ENCODE results near the gene CEP112. TPM values are rescaled to one million over a fixed set of nuclear protein-coding genes. Genes with fewer than 3 reads are reported as not detected.

Gene CEP112
- total RNA-seq, 1 donor from 2014 or later, result 20.1 TPM

DNA sequence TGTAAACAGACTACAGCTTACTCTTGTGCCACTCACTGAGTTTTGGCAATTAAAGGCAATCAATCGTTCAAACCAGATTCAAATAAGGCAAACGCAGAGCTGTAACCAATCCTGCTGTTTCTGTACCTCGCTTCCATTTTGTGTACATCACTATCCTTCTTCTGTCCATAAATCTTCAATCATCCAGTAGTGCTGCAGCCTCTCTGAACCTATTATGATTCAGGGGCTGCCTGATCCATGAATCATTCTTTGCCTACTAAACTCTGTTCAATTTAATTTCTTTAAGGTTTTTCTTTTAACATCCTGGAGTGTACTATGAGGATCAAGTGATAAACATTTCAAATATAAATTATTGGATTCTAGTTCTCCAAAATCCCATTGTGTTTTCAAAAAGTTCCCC is 93.9 kb downstream of the CEP112 start:
- intact Hi-C loops (cut with DNase I), result no loop called here
- H3K4me3 ChIP-seq, result no peak overlapping the region
- H3K36me3 ChIP-seq, result no peaks in the 10 kb centered on the region
- TF ChIP-seq POLR2AphosphoS5 (IDR thresholded peaks at IDR 0.05; ENCODE audit: insufficient read depth in 1 of 2, low read depth in 1 of 2) (no peak), POLR2A (IDR thresholded peaks at IDR 0.05) (no peak)
- TF ChIP-seq, protein P1, sequence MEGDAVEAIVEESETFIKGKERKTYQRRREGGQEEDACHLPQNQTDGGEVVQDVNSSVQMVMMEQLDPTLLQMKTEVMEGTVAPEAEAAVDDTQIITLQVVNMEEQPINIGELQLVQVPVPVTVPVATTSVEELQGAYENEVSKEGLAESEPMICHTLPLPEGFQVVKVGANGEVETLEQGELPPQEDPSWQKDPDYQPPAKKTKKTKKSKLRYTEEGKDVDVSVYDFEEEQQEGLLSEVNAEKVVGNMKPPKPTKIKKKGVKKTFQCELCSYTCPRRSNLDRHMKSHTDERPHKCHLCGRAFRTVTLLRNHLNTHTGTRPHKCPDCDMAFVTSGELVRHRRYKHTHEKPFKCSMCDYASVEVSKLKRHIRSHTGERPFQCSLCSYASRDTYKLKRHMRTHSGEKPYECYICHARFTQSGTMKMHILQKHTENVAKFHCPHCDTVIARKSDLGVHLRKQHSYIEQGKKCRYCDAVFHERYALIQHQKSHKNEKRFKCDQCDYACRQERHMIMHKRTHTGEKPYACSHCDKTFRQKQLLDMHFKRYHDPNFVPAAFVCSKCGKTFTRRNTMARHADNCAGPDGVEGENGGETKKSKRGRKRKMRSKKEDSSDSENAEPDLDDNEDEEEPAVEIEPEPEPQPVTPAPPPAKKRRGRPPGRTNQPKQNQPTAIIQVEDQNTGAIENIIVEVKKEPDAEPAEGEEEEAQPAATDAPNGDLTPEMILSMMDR (IDR thresholded peaks at IDR 0.05), result no peak
- no peaks in the 10 kb centered on the region for H3K27me3 ChIP-seq
- no peaks in the 10 kb centered on the region for H3K9me3 ChIP-seq
- H3K4me1 ChIP-seq, result no peaks in the 10 kb centered on the region
- H3K27ac ChIP-seq, result no peak overlapping the region
- DNase-seq (ENCODE audit: extremely low spot score in 2 of 2), result no peak

DNA sequence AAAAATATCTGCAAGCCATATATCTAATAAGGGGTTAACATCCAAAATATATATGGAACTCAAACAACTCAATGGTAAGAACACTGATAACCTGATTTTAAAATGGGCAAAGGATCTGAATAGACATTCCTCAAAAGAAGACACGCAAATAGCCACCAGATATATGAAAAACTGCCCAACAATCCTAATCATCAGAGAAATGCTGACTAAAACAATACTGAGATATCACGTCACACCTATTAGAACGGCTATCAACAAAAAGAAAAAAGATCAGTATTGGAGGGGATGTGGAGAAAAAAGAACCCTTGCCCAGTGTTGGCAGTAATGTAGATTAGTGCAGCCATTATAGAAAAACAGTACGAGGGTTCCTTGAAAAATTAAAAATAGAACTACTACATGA is 97.2 kb downstream of the CEP112 start:
- TF ChIP-seq POLR2A (IDR thresholded peaks at IDR 0.05) (no peak), POLR2AphosphoS5 (IDR thresholded peaks at IDR 0.05; ENCODE audit: insufficient read depth in 1 of 2, low read depth in 1 of 2) (no peak)
- TF ChIP-seq, protein P1 (IDR thresholded peaks at IDR 0.05), result no peak

DNA sequence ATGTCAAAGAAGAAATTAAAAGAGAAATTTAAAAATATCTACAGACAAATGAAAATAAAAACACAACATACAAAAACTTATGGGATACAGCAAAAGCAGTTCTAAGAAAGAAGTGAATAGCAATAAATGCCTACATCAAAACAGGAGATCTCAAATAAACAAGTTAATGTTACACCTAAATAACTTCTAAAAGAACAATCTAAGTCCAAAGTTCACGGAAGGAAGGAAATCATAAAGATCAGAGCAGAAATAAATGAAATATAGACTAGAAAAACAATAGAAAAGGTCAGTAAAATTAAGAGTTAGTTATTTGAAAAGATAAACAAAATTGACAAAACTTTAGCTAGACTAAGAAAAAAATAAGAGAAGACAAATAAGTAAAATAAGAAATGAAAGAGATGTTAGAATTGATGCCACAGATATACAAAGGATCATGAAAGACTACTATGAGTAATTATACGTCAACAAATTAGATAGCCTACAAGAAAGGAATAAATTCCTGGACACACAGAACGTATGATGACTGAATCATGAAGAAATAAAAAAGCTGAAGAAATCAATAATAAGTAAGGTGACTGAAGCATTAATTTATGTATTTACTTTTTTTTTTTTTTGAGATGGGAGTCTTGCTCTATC is 100.4 kb downstream of the CEP112 start:
- Histone ChIP-seq H3K27me3 (no peaks in the 10 kb centered on the region), H3K4me1 (no peaks in the 10 kb centered on the region), H3K27ac (no peak overlapping the region), H3K36me3 (no peaks in the 10 kb centered on the region), H3K9me3 (no peaks in the 10 kb centered on the region), H3K4me3 (no peak overlapping the region)
- TF ChIP-seq POLR2AphosphoS5 (IDR thresholded peaks at IDR 0.05; ENCODE audit: insufficient read depth in 1 of 2, low read depth in 1 of 2), result no peak
- TF ChIP-seq, protein P1 (IDR thresholded peaks at IDR 0.05), result no peak
- TF ChIP-seq POLR2A (IDR thresholded peaks at IDR 0.05), result no peak
- intact Hi-C loops (cut with DNase I), result no loop called here
- no peak for DNase-seq (ENCODE audit: extremely low spot score in 2 of 2)

More for the DNA sequence above, 97.2 kb downstream of the CEP112 start:
- H3K27ac ChIP-seq, result no peak overlapping the region
- no peaks in the 10 kb centered on the region for H3K36me3 ChIP-seq
- H3K4me1 ChIP-seq, result no peaks in the 10 kb centered on the region
- H3K27me3 ChIP-seq, result no peaks in the 10 kb centered on the region
- no peak for DNase-seq (ENCODE audit: extremely low spot score in 2 of 2)
- intact Hi-C loops (cut with DNase I), result no loop called here
- H3K4me3 ChIP-seq, result no peak overlapping the region
- no peaks in the 10 kb centered on the region for H3K9me3 ChIP-seq

DNA sequence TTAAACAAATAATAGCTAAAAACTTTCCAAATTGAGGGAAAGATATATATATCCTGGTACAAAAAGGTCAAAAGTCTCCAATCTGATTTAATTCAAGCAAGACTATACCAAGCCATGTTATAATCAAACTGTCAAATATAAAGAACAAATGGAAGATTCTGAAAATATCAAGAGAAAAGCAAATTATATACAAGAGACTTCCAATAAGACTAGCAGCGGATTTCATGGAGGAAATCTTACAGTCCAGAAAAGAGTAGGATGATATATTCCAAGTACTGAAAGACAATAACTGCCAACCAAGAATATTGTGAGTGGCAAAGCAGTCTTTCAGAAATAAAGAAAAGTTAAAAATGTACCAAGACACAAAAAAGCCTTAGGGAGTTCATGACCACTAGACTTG is 102.2 kb downstream of the CEP112 start:
- Histone ChIP-seq H3K27ac (no peak overlapping the region), H3K27me3 (no peaks in the 10 kb centered on the region), H3K4me3 (no peak overlapping the region), H3K4me1 (no peaks in the 10 kb centered on the region), H3K9me3 (no peaks in the 10 kb centered on the region), H3K36me3 (no peaks in the 10 kb centered on the region)
- intact Hi-C loops (cut with DNase I), result no loop called here
- TF ChIP-seq POLR2A (IDR thresholded peaks at IDR 0.05) (no peak), POLR2AphosphoS5 (IDR thresholded peaks at IDR 0.05; ENCODE audit: insufficient read depth in 1 of 2, low read depth in 1 of 2) (no peak)
- TF ChIP-seq, protein P1 (IDR thresholded peaks at IDR 0.05), result no peak
- DNase-seq (ENCODE audit: extremely low spot score in 2 of 2), result no peak

DNA sequence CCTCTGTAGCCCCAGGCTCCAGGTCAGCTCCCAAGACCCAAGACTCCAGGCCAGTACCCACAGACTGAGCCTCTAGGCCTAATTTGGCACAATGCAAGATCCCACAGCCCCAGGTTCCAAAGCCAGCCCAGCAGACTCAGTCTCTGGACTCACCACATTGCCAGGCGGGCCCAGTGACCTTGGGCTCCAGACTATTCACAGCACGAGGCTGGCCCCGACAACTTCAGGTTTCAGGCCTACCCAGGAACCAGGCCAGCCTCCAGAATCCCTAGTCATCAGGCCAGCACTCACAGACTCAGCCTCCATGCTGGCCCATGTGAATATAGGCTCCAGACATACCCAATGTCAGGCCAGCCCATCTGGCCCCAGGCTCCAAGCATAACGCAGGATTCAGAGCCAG is 103.8 kb downstream of the CEP112 start:
- Histone ChIP-seq H3K4me1 (no peaks in the 10 kb centered on the region), H3K27me3 (no peaks in the 10 kb centered on the region), H3K36me3 (no peaks in the 10 kb centered on the region), H3K9me3 (no peaks in the 10 kb centered on the region), H3K4me3 (no peak overlapping the region), H3K27ac (no peak overlapping the region)
- intact Hi-C loops (cut with DNase I), result no loop called here
- TF ChIP-seq, protein P1 (IDR thresholded peaks at IDR 0.05), result no peak
- no peak for TF ChIP-seq POLR2AphosphoS5 (IDR thresholded peaks at IDR 0.05; ENCODE audit: insufficient read depth in 1 of 2, low read depth in 1 of 2)
- TF ChIP-seq POLR2A (IDR thresholded peaks at IDR 0.05), result no peak
- DNase-seq (ENCODE audit: extremely low spot score in 2 of 2), result no peak

Measured in vagina (tissue), 2 donors.